IgD-negative memory B cell (primary cell): ENCODE results near the gene C8G. TPM values are rescaled to one million over a fixed set of nuclear protein-coding genes. Genes with fewer than 3 reads are reported as not detected.

Experiments used
- H3K27ac Mint-ChIP-seq, 3 donors: one replicate each; pipeline ENCODE4 v1.8.0; 2020 to 2022; ENCODE audit warnings: mild to moderate bottlenecking in 3 of 3, mixed read lengths in 3 of 3, moderate library complexity in 1 of 3
- H3K27me3 Mint-ChIP-seq: one replicate; pipeline ENCODE4 v1.8.0; 2021; ENCODE audit warnings: mixed read lengths
- H3K36me3 Mint-ChIP-seq: one replicate; pipeline ENCODE4 v1.8.0; 2020; ENCODE audit warnings: mild to moderate bottlenecking, mixed read lengths
- H3K4me1 Mint-ChIP-seq, 3 donors: one replicate each; pipeline ENCODE4 v1.8.0; 2020 to 2022; ENCODE audit warnings: mixed read lengths in 3 of 3, mild to moderate bottlenecking in 1 of 3
- H3K4me3 Mint-ChIP-seq, 4 donors: one replicate each; pipeline ENCODE4 v1.8.0; 2020 to 2022; ENCODE audit warnings: mild to moderate bottlenecking in 4 of 4, mixed read lengths in 4 of 4, moderate library complexity in 3 of 4
- H3K9me3 Mint-ChIP-seq, 3 donors: one replicate each; pipeline ENCODE4 v1.8.0; 2020 to 2021; ENCODE audit warnings: mixed read lengths in 3 of 3, mild to moderate bottlenecking in 1 of 3
- polyA plus RNA-seq: library from polyadenylated mRNA; unstranded; fragments of 300-500 nt; fragmentation: Illumina TruSeq; gene quantifications from one replicate; pipeline ENCODE4 v1.2.3, GENCODE V29; 2021

Gene C8G
- polyA plus RNA-seq, 1 donor from 2014 or later = not detected

GRCh38 chr9:136951541-136952320, 6.7 kb downstream of the C8G start, which contains the start of gene LCN12:
Gene LCN12, plus strand, starts transcription at chr9:136952273. Its CDS starts 55 bp downstream, at chr9:136952328.
- peak within 1 kb of the TSS in 1 of 3 donors; percentile 39 for H3K27ac Mint-ChIP-seq
- peak within 1 kb of the TSS in 1 of 4 donors; percentile 37 for H3K4me3 Mint-ChIP-seq
- no peaks in the 10 kb centered on the region for H3K36me3 Mint-ChIP-seq
- peaks cover 0 to 6% (median 4%) of the 10 kb centered on the region in 3 donors for H3K4me1 Mint-ChIP-seq
- H3K9me3 Mint-ChIP-seq = no peaks in the 10 kb centered on the region
- H3K27me3 Mint-ChIP-seq = peaks cover 2% of the 10 kb centered on the region

- Mint-ChIP-seq H3K36me3 (no peaks in the 10 kb centered on the region), H3K9me3 (no peaks in the 10 kb centered on the region), H3K4me1 (peaks cover 0 to 6% (median 4%) of the 10 kb centered on the region in 3 donors), H3K27me3 (peaks cover 2% of the 10 kb centered on the region), H3K27ac (no peak overlapping the region), H3K4me3 (no peak overlapping the region)
Measured at GRCh38 chr9:136952321-136952850, 7.3 kb downstream of the C8G start.

GRCh38 chr9:136952876-136953770, 8.1 kb downstream of the C8G start:
- no peaks in the 10 kb centered on the region for H3K9me3 Mint-ChIP-seq
- peaks cover 0 to 5% (median 4%) of the 10 kb centered on the region in 3 donors for H3K4me1 Mint-ChIP-seq
- H3K27me3 Mint-ChIP-seq = peaks cover 2% of the 10 kb centered on the region
- H3K36me3 Mint-ChIP-seq = no peaks in the 10 kb centered on the region
- H3K4me3 Mint-ChIP-seq = no peak overlapping the region
- H3K27ac Mint-ChIP-seq = no peak overlapping the region

- peaks cover 3% of the 10 kb centered on the region for H3K27me3 Mint-ChIP-seq
- no peak overlapping the region for H3K4me3 Mint-ChIP-seq
- H3K36me3 Mint-ChIP-seq = no peaks in the 10 kb centered on the region
- peaks cover 0 to 3% (median 2%) of the 10 kb centered on the region in 3 donors for H3K4me1 Mint-ChIP-seq
- H3K27ac Mint-ChIP-seq = no peak overlapping the region
- H3K9me3 Mint-ChIP-seq = no peaks in the 10 kb centered on the region
Measured at GRCh38 chr9:136953771-136954269, 8.8 kb downstream of the C8G start.

- Mint-ChIP-seq H3K4me1 (peaks cover 0 to 3% (median 0%) of the 10 kb centered on the region in 3 donors), H3K4me3 (no peak overlapping the region), H3K27me3 (peaks cover 3% of the 10 kb centered on the region), H3K36me3 (no peaks in the 10 kb centered on the region), H3K9me3 (no peaks in the 10 kb centered on the region), H3K27ac (no peak overlapping the region)
Measured at GRCh38 chr9:136954270-136955083, 9.4 kb downstream of the C8G start.

GRCh38 chr9:136955202-136955942, 10.3 kb downstream of the C8G start:
- H3K27ac Mint-ChIP-seq = no peak overlapping the region
- H3K9me3 Mint-ChIP-seq = no peaks in the 10 kb centered on the region
- peaks cover 3% of the 10 kb centered on the region for H3K27me3 Mint-ChIP-seq
- H3K4me1 Mint-ChIP-seq = peaks cover 0 to 2% (median 0%) of the 10 kb centered on the region in 3 donors
- no peaks in the 10 kb centered on the region for H3K36me3 Mint-ChIP-seq
- peak overlapping the region in 1 of 4 donors; percentile 17 for H3K4me3 Mint-ChIP-seq

- Mint-ChIP-seq H3K27ac (no peak overlapping the region), H3K36me3 (no peaks in the 10 kb centered on the region), H3K4me1 (no peaks in the 10 kb centered on the region), H3K4me3 (peak overlapping the region in 1 of 4 donors; percentile 13), H3K27me3 (peaks cover 3% of the 10 kb centered on the region), H3K9me3 (no peaks in the 10 kb centered on the region)
Measured at GRCh38 chr9:136955943-136956335, 10.9 kb downstream of the C8G start.

GRCh38 chr9:136956604-136957003, 11.6 kb downstream of the C8G start:
- H3K27me3 Mint-ChIP-seq = peaks cover 3% of the 10 kb centered on the region
- no peaks in the 10 kb centered on the region for H3K4me1 Mint-ChIP-seq
- no peak overlapping the region for H3K27ac Mint-ChIP-seq
- H3K9me3 Mint-ChIP-seq = no peaks in the 10 kb centered on the region
- H3K4me3 Mint-ChIP-seq = peak overlapping the region in 1 of 4 donors; percentile 13
- H3K36me3 Mint-ChIP-seq = no peaks in the 10 kb centered on the region

GRCh38 chr9:136957461-136957860, 12.4 kb downstream of the C8G start:
- Mint-ChIP-seq H3K27me3 (peaks cover 3% of the 10 kb centered on the region), H3K9me3 (no peaks in the 10 kb centered on the region), H3K36me3 (no peaks in the 10 kb centered on the region), H3K27ac (no peak overlapping the region), H3K4me3 (no peak overlapping the region), H3K4me1 (no peaks in the 10 kb centered on the region)

- H3K4me1 Mint-ChIP-seq = no peaks in the 10 kb centered on the region
- H3K9me3 Mint-ChIP-seq = no peaks in the 10 kb centered on the region
- peaks cover 3% of the 10 kb centered on the region for H3K27me3 Mint-ChIP-seq
- H3K27ac Mint-ChIP-seq = no peak overlapping the region
- no peaks in the 10 kb centered on the region for H3K36me3 Mint-ChIP-seq
- no peak overlapping the region for H3K4me3 Mint-ChIP-seq
Measured at GRCh38 chr9:136957901-136958300, 12.9 kb downstream of the C8G start.

- peak overlapping the region in 1 of 4 donors; percentile 39 for H3K4me3 Mint-ChIP-seq
- no peak overlapping the region for H3K27ac Mint-ChIP-seq
- H3K27me3 Mint-ChIP-seq = peaks cover 3% of the 10 kb centered on the region
- H3K4me1 Mint-ChIP-seq = no peaks in the 10 kb centered on the region
- no peaks in the 10 kb centered on the region for H3K36me3 Mint-ChIP-seq
- H3K9me3 Mint-ChIP-seq = no peaks in the 10 kb centered on the region
Measured at GRCh38 chr9:136958473-136958872, 13.4 kb downstream of the C8G start.

- Mint-ChIP-seq H3K4me3 (peak overlapping the region in 1 of 4 donors; percentile 51), H3K36me3 (no peaks in the 10 kb centered on the region), H3K9me3 (no peaks in the 10 kb centered on the region), H3K27ac (no peak overlapping the region), H3K4me1 (no peaks in the 10 kb centered on the region), H3K27me3 (peaks cover 3% of the 10 kb centered on the region)
Measured at GRCh38 chr9:136958898-136959850, 14.1 kb downstream of the C8G start.
